ENCODE measurements around the gene NTMT1.

The NTMT1 gene

DNA sequence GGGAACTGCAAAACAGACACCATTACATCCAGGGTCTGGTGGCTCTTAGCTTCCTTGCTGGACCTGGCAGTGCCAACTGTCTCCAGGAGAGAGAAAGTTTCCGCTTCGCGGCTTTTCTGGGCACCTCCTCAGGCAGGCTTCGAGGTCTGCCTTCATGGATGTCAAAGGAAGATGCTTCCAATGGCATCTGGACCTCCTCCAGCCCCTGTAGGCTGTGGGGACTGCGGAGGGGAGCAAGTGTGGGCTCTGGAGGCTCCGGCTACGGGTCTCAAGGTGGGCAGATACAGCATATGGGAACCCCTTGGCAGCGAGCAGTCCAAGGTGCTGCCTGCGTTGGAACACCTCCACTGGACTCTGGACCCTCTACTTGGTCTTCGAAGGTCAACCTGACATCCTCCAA is 11.0 kb upstream of the NTMT1 start:
- H3K9me3 ChIP-seq, result no peaks in the 10 kb centered on the region
- H3K4me3 ChIP-seq (ENCODE audit: low read depth in 1 of 2, low read length in 1 of 2), result no peak overlapping the region
- peaks cover 14 to 15% of the 10 kb centered on the region in 2 experiments for H3K4me1 ChIP-seq (ENCODE audit: control insufficient read depth in 1 of 2, insufficient read depth in 1 of 2, low read depth in 1 of 2, low read length in 1 of 2)
- H3K36me3 ChIP-seq, result no peaks in the 10 kb centered on the region
- H3K27ac ChIP-seq, result no peak overlapping the region
- TF ChIP-seq, protein P1, sequence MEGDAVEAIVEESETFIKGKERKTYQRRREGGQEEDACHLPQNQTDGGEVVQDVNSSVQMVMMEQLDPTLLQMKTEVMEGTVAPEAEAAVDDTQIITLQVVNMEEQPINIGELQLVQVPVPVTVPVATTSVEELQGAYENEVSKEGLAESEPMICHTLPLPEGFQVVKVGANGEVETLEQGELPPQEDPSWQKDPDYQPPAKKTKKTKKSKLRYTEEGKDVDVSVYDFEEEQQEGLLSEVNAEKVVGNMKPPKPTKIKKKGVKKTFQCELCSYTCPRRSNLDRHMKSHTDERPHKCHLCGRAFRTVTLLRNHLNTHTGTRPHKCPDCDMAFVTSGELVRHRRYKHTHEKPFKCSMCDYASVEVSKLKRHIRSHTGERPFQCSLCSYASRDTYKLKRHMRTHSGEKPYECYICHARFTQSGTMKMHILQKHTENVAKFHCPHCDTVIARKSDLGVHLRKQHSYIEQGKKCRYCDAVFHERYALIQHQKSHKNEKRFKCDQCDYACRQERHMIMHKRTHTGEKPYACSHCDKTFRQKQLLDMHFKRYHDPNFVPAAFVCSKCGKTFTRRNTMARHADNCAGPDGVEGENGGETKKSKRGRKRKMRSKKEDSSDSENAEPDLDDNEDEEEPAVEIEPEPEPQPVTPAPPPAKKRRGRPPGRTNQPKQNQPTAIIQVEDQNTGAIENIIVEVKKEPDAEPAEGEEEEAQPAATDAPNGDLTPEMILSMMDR (IDR thresholded peaks at IDR 0.05), result no peak
- peaks cover 29% of the 10 kb centered on the region for H3K27me3 ChIP-seq

DNA sequence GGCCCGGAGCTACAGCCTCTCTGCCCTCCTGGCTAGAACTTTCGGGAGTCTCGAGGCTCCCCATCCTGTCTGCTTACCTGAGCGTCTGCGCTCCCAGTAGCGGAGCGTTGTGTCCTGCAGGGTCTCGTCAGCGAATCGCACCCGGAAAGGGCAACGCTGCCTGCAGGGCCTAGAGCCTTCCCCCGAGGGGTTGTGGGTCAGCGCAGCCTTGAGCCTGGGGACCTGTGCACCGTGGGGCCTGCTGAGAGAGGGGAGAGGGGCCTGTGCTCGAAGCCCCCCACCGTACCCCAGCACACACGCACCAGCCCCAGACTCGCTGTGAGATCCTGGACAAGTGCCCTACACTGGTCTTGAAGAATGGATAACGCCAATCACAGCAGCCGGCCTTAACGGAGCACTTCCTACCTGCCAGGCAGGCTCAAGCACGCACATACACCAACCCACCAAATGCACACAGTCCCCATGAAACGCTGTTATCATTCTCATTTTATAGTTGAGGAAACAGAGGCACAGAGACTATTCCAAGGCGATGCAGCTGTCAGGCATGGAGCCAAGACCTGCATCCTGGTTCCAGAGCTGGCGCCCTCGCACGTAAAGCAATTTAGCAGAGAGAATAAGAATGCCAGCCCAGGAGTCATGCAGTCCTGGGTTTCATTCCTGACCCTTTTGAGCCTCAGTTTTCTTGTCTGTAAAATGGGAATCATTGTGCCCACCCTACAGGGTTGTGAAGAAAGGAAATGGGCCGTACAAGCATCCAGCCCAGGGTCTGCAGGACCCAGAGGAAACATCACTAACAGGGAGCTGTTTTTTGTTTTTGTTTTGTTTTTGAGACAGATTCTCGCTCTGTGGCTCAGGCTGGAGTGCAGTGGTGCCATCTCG is 10.3 kb upstream of the NTMT1 start:
- H3K9me3 ChIP-seq, result no peaks in the 10 kb centered on the region
- no peaks in the 10 kb centered on the region for H3K36me3 ChIP-seq
- H3K4me3 ChIP-seq (ENCODE audit: low read depth in 1 of 2, low read length in 1 of 2), result no peak overlapping the region
- peaks cover 18 to 19% of the 10 kb centered on the region in 2 experiments for H3K4me1 ChIP-seq (ENCODE audit: control insufficient read depth in 1 of 2, insufficient read depth in 1 of 2, low read depth in 1 of 2, low read length in 1 of 2)
- no peak overlapping the region for H3K27ac ChIP-seq
- H3K27me3 ChIP-seq, result peaks cover 36% of the 10 kb centered on the region
- TF ChIP-seq, protein P1 (IDR thresholded peaks at IDR 0.05), result no peak

DNA sequence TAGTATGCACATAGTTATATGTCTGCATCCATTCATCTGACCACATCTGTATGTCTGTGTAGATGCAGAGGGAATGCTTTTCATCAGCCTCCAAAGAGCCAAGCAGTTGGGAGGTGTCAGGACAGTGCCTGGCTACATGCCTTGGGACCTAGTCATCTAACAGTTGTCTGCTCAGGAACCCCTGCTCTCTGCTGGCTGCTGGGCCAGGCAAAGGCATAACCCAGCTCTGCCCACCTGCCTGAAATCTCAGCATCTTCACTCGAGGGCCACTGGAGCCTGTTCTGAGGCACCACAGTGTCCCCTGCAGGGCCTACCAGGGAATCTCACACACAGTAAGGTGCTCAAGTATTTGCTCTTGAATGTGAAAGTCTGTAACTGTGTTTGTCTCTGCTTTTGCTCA is 8.8 kb upstream of the NTMT1 start:
- no peak overlapping the region for H3K4me3 ChIP-seq (ENCODE audit: low read depth in 1 of 2, low read length in 1 of 2)

DNA sequence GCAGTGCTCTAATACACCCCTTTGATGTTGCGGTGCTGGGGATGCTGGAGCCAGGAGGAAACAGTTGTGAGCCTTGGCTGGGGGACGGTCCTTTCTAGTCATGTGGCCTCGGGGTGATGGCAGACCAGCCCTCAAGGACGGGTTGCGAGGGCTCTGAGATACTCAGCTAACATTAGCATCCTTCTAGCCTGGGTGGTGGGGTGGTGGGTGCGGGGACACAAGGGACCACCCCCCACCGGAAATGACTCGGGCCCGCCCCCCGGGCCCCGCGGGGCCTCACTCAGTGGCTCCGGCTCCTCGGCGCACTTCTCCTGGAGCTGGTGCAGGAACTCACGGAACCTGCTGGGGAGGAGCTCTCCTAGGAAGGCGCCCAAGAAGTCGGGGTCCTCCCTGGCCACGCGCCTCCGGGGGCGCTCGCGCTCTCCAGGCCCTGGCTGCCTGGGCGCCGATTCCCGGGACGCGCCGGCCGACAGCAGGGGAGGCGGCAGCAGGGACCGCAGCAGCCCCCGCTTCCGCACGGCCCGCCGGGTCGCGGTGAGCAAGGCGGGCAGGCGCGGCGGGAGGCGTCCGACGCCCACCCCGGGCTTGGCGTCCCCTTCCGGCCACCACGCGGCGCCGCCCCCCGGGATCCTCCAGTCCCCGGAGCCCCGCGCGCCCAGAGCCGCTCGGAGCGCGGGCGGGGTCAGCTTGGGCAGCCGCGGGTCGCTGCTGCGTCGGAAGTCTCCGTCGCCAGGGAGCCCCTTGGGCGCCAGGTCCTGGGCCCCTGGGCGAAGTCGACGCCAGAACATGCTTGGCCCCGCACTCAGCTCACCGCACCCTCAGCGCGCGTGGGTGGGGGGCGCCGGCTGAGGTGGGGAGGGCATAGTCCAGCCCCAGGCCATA is 5.9 kb upstream of the NTMT1 start:
- Histone ChIP-seq H3K4me3 (ENCODE audit: low read depth in 1 of 2, low read length in 1 of 2) (peak overlapping the region; percentile 44 to 56), H3K36me3 (no peaks in the 10 kb centered on the region), H3K4me1 (ENCODE audit: control insufficient read depth in 1 of 2, insufficient read depth in 1 of 2, low read depth in 1 of 2, low read length in 1 of 2) (peaks cover 32 to 36% of the 10 kb centered on the region in 2 experiments), H3K27me3 (peaks cover 38% of the 10 kb centered on the region), H3K27ac (no peak overlapping the region), H3K9me3 (no peaks in the 10 kb centered on the region)
- TF ChIP-seq, protein P1 (IDR thresholded peaks at IDR 0.05), result no peak

More for the DNA sequence above, 8.8 kb upstream of the NTMT1 start:
- H3K36me3 ChIP-seq, result no peaks in the 10 kb centered on the region
- H3K27ac ChIP-seq, result no peak overlapping the region
- H3K9me3 ChIP-seq, result no peaks in the 10 kb centered on the region
- peaks cover 49% of the 10 kb centered on the region for H3K27me3 ChIP-seq
- peaks cover 14 to 16% of the 10 kb centered on the region in 2 experiments for H3K4me1 ChIP-seq (ENCODE audit: control insufficient read depth in 1 of 2, insufficient read depth in 1 of 2, low read depth in 1 of 2, low read length in 1 of 2)
- TF ChIP-seq, protein P1 (IDR thresholded peaks at IDR 0.05), result no peak

DNA sequence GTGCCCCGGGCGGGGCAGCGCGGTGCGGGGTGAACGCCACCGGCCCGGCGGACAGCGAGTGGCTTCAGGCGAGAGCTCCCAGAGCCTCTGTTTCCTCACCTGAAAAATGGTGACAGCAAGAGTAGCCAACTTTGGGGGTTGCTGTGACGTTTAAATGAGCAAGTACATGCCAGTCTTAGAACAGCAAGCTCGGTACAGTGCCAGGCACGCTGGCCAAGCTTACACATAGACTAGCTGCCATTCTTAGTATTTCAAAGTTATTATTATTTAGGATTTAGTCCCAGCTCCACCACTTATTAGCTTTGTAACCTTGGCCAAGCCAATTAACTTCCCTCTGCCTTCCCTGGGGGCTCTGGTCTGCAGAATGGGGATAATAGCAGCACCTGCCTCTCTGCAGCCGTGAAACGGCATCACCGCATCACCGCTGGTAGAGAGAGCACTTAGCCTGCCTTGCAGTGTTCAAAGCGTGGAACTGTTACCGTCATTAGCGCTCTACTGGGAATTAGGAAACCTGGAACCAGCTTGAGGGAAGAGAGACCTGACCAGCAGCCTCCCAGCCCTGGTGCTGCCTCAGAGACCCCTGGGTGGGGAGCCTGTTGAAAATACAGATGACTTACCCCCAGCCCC is 5.2 kb upstream of the NTMT1 start, which contains the start of gene C9orf50:
TSS of gene C9orf50 (minus strand) at position 433 of the 627 bp plus-strand sequence. CDS start 527 bp downstream, outside the sequence.
- Histone ChIP-seq H3K27ac (no peak within 1 kb of the TSS), H3K4me1 (ENCODE audit: control insufficient read depth in 1 of 2, insufficient read depth in 1 of 2, low read depth in 1 of 2, low read length in 1 of 2) (peaks cover 39 to 43% of the 10 kb centered on the region in 2 experiments), H3K36me3 (no peaks in the 10 kb centered on the region), H3K4me3 (ENCODE audit: low read depth in 1 of 2, low read length in 1 of 2) (peak within 1 kb of the TSS; percentile 44 to 56), H3K9me3 (no peaks in the 10 kb centered on the region), H3K27me3 (peaks cover 38% of the 10 kb centered on the region)
- TF ChIP-seq, protein P1 (IDR thresholded peaks at IDR 0.05), result no peak

Data from neutrophil (primary cell).